Aorta (tissue), 5 donors: Measurements from ENCODE around the gene AFF3. TPM values are rescaled to one million over a fixed set of nuclear protein-coding genes. Genes with fewer than 3 reads are reported as not detected.

Source experiments
- ATAC-seq: fragments of 200-7000 bp; cut with Tn5 transposase; one replicate; pipeline ENCODE4 v1.9.1; 2022; ENCODE audit warnings: moderate library complexity; ENCODE audit not compliant: low FRiP score
- DNase-seq, 2 donors: peaks; one replicate each; pipeline ENCODE4 v3.0.0-alpha.2; 2020
- H3K27ac ChIP-seq, 2 donors: one replicate each; pipeline ENCODE4 v1.5.1; 2013; ENCODE audit warnings: low read length in 2 of 2, mild to moderate bottlenecking in 2 of 2, moderate library complexity in 2 of 2, control low read depth in 1 of 2, inconsistent platforms in 1 of 2, low read depth in 1 of 2
- H3K27me3 ChIP-seq, 2 donors: one replicate each; pipeline ENCODE4 v1.6.1; 2013; ENCODE audit warnings: control low read depth in 1 of 2, low read length in 1 of 2, mild to moderate bottlenecking in 1 of 2, moderate library complexity in 1 of 2; ENCODE audit not compliant: insufficient read depth in 2 of 2, control insufficient read depth in 1 of 2
- H3K36me3 ChIP-seq, 2 donors: one replicate each; pipeline ENCODE4 v1.6.1; 2013; ENCODE audit warnings: control low read depth in 1 of 2, low read length in 1 of 2, mild to moderate bottlenecking in 1 of 2; ENCODE audit not compliant: insufficient read depth in 2 of 2, control insufficient read depth in 1 of 2
- H3K4me1 ChIP-seq, 2 donors: one replicate each; pipeline ENCODE4 v1.6.1; 2013; ENCODE audit warnings: low read length in 2 of 2, control low read depth in 1 of 2, mild to moderate bottlenecking in 1 of 2, moderate library complexity in 1 of 2; ENCODE audit not compliant: insufficient read depth in 2 of 2, control insufficient read depth in 1 of 2
- H3K4me3 ChIP-seq, 2 donors: one replicate each; pipeline ENCODE4 v1.5.1; 2013; ENCODE audit warnings: low read length in 2 of 2, control low read depth in 1 of 2, mild to moderate bottlenecking in 1 of 2
- H3K9me3 ChIP-seq: one replicate; pipeline ENCODE4 v1.6.1; 2013; ENCODE audit warnings: mild to moderate bottlenecking, low read length; ENCODE audit not compliant: control insufficient read depth
- WGBS, 2 donors: extraction: QIAGEN DNeasy Blood & Tissue Kit; methylation state at CpG; one replicate each; pipeline ENCODE4 v1.1.7; 2013; 5-methylcytosine and 5-hydroxymethylcytosine counted together
- intact Hi-C, 2 donors: fragments of 100-400 bp; cut with DNase I; formaldehyde crosslinking; loops; one replicate each; pipeline versions ENCODE4 v1.14.2 to v1.15.0; 2022
- polyA plus RNA-seq, 2 donors: library from polyadenylated mRNA; stranded (reverse); fragments of 200-250 nt; gene quantifications; one replicate each; pipeline ENCODE4 v1.2.3, GENCODE V29; 2013
- total RNA-seq, 2 donors: library from RNA; stranded (reverse); fragmentation: NEBNext Ultra II Directional; extraction: Animal tissue kit (Norgen Biotek cat#: 25700); gene quantifications; one replicate each; pipeline ENCODE4 v1.2.1, GENCODE V29; 2021
- donor health status: healthy with polysubstance abuse.
- donor health status: Bipolar disorder and iron deficiency.
- donor health status: DM: no; HTN: no; CAD: no.
- donor health status: DM: no; HTN: no; CAD: no.
- donor health status: DM: yes; HTN: yes; CAD: no.

The AFF3 gene
- total and polyA plus RNA-seq, 4 donors, result 0.25 to 15.7 (median 5.5) TPM

GRCh38 chr2:99660616-99661406, 481.6 kb downstream of the AFF3 start:
- ATAC-seq (no peak), DNase-seq (no peak)
- no peak overlapping the region for H3K4me3 ChIP-seq
- H3K4me1 ChIP-seq, result peaks cover 0 to 2% of the 10 kb centered on the region in 2 donors
- no peaks in the 10 kb centered on the region for H3K27me3 ChIP-seq
- intact Hi-C loops, result no loop called here
- no peak overlapping the region for H3K27ac ChIP-seq
- H3K36me3 ChIP-seq, result no peaks in the 10 kb centered on the region
- no peaks in the 10 kb centered on the region for H3K9me3 ChIP-seq
- WGBS, 2 donors, result 58 to 61% methylated on average over 8 of the region's 8 CpGs

- no peaks in the 10 kb centered on the region for H3K36me3 ChIP-seq
- H3K4me3 ChIP-seq, result no peak overlapping the region
- 74 to 84% methylated on average over 3 of the region's 3 CpGs for WGBS, 2 donors
- no peaks in the 10 kb centered on the region for H3K9me3 ChIP-seq
- intact Hi-C loops, result no loop called here
- ATAC-seq (no peak), DNase-seq (no peak)
- H3K27me3 ChIP-seq, result no peaks in the 10 kb centered on the region
- H3K27ac ChIP-seq, result peak overlapping the region in 1 of 2 donors; percentile 45
- no peaks in the 10 kb centered on the region for H3K4me1 ChIP-seq
These were observed 482.5 kb downstream of the AFF3 start for GRCh38 chr2:99659874-99660273.

GRCh38 chr2:99657691-99658258, 484.6 kb downstream of the AFF3 start:
- Histone ChIP-seq H3K27ac (no peak overlapping the region), H3K27me3 (no peaks in the 10 kb centered on the region), H3K9me3 (no peaks in the 10 kb centered on the region), H3K36me3 (no peaks in the 10 kb centered on the region), H3K4me3 (no peak overlapping the region), H3K4me1 (no peaks in the 10 kb centered on the region)
- intact Hi-C loops, result no loop called here
- no peak for ATAC-seq
- no peak for DNase-seq
- WGBS, 2 donors, result 71 to 74% methylated on average over 7 of the region's 7 CpGs

GRCh38 chr2:99656994-99657393, 485.4 kb downstream of the AFF3 start:
- intact Hi-C loops, result no loop called here
- DNase-seq (no peak), ATAC-seq (peak; percentile 40)
- Histone ChIP-seq H3K9me3 (no peaks in the 10 kb centered on the region), H3K27me3 (no peaks in the 10 kb centered on the region), H3K4me3 (no peak overlapping the region), H3K27ac (peak overlapping the region in 1 of 2 donors; percentile 25), H3K36me3 (no peaks in the 10 kb centered on the region), H3K4me1 (no peaks in the 10 kb centered on the region)
- 4 to 8% methylated on average over 5 of the region's 5 CpGs for WGBS, 2 donors

- no peaks in the 10 kb centered on the region for H3K36me3 ChIP-seq
- no peaks in the 10 kb centered on the region for H3K9me3 ChIP-seq
- no peak overlapping the region for H3K4me3 ChIP-seq
- intact Hi-C loops, result no loop called here
- 96% methylated on average over 9 of the region's 9 CpGs for WGBS, 2 donors
- H3K27ac ChIP-seq, result no peak overlapping the region
- no peaks in the 10 kb centered on the region for H3K4me1 ChIP-seq
- ATAC-seq (no peak), DNase-seq (no peak)
- no peaks in the 10 kb centered on the region for H3K27me3 ChIP-seq
These were observed 489.0 kb downstream of the AFF3 start for GRCh38 chr2:99653433-99653832.

- ATAC-seq (no peak), DNase-seq (no peak)
These were observed 489.5 kb downstream of the AFF3 start for GRCh38 chr2:99652862-99653261.

GRCh38 chr2:99651930-99652670, 490.3 kb downstream of the AFF3 start:
- no peaks in the 10 kb centered on the region for H3K27me3 ChIP-seq
- DNase-seq (no peak), ATAC-seq (no peak)
- H3K27ac ChIP-seq, result no peak overlapping the region
- 90 to 94% methylated on average over 9 of the region's 9 CpGs for whole genome bisulfite sequencing, 2 donors
- H3K36me3 ChIP-seq, result no peaks in the 10 kb centered on the region
- intact Hi-C loops, result no loop called here
- H3K4me3 ChIP-seq, result no peak overlapping the region
- no peaks in the 10 kb centered on the region for H3K4me1 ChIP-seq
- no peaks in the 10 kb centered on the region for H3K9me3 ChIP-seq

More at GRCh38 chr2:99652862-99653261, 489.5 kb downstream of the AFF3 start:
- no peak overlapping the region for H3K27ac ChIP-seq
- no peaks in the 10 kb centered on the region for H3K4me1 ChIP-seq
- intact Hi-C loops, result no loop called here
- no peaks in the 10 kb centered on the region for H3K36me3 ChIP-seq
- WGBS, 2 donors, result 96 to 97% methylated on average over 8 of the region's 8 CpGs
- no peak overlapping the region for H3K4me3 ChIP-seq
- H3K27me3 ChIP-seq, result no peaks in the 10 kb centered on the region
- H3K9me3 ChIP-seq, result no peaks in the 10 kb centered on the region

- peak; percentile 51 for ATAC-seq
- peaks cover 0 to under 1% of the 10 kb centered on the region in 2 donors for H3K4me1 ChIP-seq
- no peak overlapping the region for H3K4me3 ChIP-seq
- H3K27me3 ChIP-seq, result no peaks in the 10 kb centered on the region
- WGBS, 2 donors, result 24 to 35% methylated on average over 13 of the region's 13 CpGs
- intact Hi-C loops, result no loop called here
- no peak overlapping the region for H3K27ac ChIP-seq
- no peaks in the 10 kb centered on the region for H3K36me3 ChIP-seq
- no peaks in the 10 kb centered on the region for H3K9me3 ChIP-seq
- DNase-seq, result no peak
These were observed 493.2 kb downstream of the AFF3 start for GRCh38 chr2:99648906-99649789.
